ENCODE data around the gene DNMT3B.

DNMT3B gene

DNA sequence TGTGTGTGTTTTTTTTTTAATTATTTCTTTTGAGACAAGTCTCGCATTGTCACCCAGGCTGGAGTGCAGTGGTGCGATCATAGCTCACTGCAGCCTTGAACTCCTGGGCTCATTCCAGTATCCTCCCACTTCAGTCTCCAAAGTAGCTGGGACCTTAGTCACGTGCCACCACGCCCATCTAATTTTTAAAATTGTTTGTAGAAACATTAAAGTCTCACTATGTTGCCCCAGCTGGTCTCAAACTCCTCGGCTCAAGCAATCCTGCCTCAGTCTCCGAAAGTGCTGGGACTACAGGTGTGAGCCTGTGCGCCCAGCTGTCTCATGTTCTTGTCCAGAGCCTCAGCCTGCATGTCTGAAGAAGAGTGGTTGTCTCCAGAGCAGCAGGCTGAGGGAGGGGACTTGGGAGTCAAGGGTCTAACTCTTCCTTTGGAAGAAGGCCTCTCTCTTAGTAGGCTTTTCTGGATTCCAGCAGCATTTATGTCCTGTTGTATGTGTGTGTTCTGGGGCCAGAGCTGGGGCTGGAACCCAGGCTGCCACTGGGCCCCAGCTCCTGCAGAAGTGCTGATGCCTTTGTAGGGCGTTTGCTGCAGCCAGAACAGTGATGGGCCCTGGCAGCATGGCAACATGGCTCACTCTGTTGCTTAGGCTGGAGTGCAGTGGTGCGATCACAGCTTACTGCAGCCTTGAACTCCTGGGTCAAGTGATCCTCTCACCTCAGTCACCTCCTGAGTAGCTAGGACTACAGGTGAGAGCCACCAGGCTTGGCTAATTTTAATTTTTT is 5.4 kb downstream of the DNMT3B start:
- Histone ChIP-seq H3K4me1 (ENCODE audit: insufficient read depth, low read length, severe bottlenecking) (peaks cover 27% of the 10 kb centered on the region), H3K79me2 (ENCODE audit: insufficient read depth, low read length) (no peaks in the 10 kb centered on the region), H3K4me2 (ENCODE audit: low read length) (no peak overlapping the region), H3K9me2 (ENCODE audit: low read depth, low read length) (no peaks in the 10 kb centered on the region), H4K20me1 (ENCODE audit: insufficient read depth, low read length) (no peaks in the 10 kb centered on the region), H3K4me3 (ENCODE audit: low read depth, low read length, poor library complexity, severe bottlenecking) (no peak overlapping the region), H3K27ac (ENCODE audit: low read depth, low read length, poor library complexity, severe bottlenecking) (no peak overlapping the region), H3K9ac (ENCODE audit: low read length) (no peak overlapping the region), H3F3A (ENCODE audit: insufficient read depth, low read length) (no peaks in the 10 kb centered on the region), H3K27me3 (ENCODE audit: insufficient read depth, low read length) (no peaks in the 10 kb centered on the region), H3K36me3 (ENCODE audit: insufficient read depth, low read length) (no peaks in the 10 kb centered on the region), H3K9me3 (ENCODE audit: low read length) (no peaks in the 10 kb centered on the region), H2AFZ (ENCODE audit: low read length) (no peak overlapping the region)
- TF ChIP-seq EZH2 (IDR thresholded peaks at IDR 0.05; ENCODE audit: borderline replicate concordance, low read length): no peak
- TF ChIP-seq, protein P1, sequence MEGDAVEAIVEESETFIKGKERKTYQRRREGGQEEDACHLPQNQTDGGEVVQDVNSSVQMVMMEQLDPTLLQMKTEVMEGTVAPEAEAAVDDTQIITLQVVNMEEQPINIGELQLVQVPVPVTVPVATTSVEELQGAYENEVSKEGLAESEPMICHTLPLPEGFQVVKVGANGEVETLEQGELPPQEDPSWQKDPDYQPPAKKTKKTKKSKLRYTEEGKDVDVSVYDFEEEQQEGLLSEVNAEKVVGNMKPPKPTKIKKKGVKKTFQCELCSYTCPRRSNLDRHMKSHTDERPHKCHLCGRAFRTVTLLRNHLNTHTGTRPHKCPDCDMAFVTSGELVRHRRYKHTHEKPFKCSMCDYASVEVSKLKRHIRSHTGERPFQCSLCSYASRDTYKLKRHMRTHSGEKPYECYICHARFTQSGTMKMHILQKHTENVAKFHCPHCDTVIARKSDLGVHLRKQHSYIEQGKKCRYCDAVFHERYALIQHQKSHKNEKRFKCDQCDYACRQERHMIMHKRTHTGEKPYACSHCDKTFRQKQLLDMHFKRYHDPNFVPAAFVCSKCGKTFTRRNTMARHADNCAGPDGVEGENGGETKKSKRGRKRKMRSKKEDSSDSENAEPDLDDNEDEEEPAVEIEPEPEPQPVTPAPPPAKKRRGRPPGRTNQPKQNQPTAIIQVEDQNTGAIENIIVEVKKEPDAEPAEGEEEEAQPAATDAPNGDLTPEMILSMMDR (IDR thresholded peaks at IDR 0.05; ENCODE audit: low read length): no peak

DNA sequence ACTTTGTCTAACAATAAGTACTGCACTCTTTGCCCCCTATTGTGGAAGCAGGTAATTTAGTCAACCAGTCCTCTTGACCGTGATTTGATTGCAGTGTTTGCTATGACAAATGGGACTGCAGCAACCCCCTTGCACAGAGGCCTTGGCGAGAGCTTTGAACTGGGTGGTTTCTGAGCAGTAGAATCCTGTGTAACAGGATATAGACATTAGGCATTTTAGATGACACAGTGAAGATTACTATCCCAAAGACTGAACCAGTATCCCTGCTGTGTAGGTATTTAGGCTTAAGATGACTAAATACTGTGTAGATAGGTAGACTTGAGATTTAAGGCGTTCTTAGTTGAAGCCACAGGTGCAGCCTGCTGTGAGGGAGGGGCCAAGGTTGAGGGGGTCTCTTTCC is 9.9 kb downstream of the DNMT3B start:
- peaks cover 27% of the 10 kb centered on the region for H3K4me1 ChIP-seq (ENCODE audit: insufficient read depth, low read length, severe bottlenecking)
- no peaks in the 10 kb centered on the region for H3K9me2 ChIP-seq (ENCODE audit: low read depth, low read length)
- H2AFZ ChIP-seq (ENCODE audit: low read length): no peak overlapping the region
- H3K9ac ChIP-seq (ENCODE audit: low read length): no peak overlapping the region
- no peak overlapping the region for H3K4me2 ChIP-seq (ENCODE audit: low read length)
- H4K20me1 ChIP-seq (ENCODE audit: insufficient read depth, low read length): no peaks in the 10 kb centered on the region
- H3K9me3 ChIP-seq (ENCODE audit: low read length): no peaks in the 10 kb centered on the region
- no peaks in the 10 kb centered on the region for H3K79me2 ChIP-seq (ENCODE audit: insufficient read depth, low read length)
- H3K27me3 ChIP-seq (ENCODE audit: insufficient read depth, low read length): no peaks in the 10 kb centered on the region
- no peak overlapping the region for H3K4me3 ChIP-seq (ENCODE audit: low read depth, low read length, poor library complexity, severe bottlenecking)
- no peak for TF ChIP-seq EZH2 (IDR thresholded peaks at IDR 0.05; ENCODE audit: borderline replicate concordance, low read length)
- TF ChIP-seq, protein P1 (IDR thresholded peaks at IDR 0.05; ENCODE audit: low read length): no peak
- H3K27ac ChIP-seq (ENCODE audit: low read depth, low read length, poor library complexity, severe bottlenecking): no peak overlapping the region
- H3F3A ChIP-seq (ENCODE audit: insufficient read depth, low read length): no peaks in the 10 kb centered on the region
- no peaks in the 10 kb centered on the region for H3K36me3 ChIP-seq (ENCODE audit: insufficient read depth, low read length)

DNA sequence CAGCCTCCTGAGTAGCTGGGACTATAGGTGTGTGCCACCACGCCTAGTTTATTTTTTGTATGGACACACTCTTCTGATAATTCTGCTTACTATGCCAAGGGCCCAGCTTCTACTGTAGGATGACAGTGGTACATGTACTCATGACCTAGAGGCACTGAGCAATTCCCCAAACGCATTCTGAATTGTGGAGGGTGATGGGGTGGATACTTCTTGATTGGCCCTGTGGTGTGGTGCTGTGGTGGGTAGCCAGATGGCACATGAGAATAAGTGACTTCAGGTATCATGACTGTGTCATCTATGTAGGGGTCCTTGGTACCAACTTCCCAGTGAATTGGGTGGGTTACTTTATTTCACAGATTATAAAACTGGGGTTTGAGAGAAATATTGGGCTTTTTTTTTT is 11.0 kb downstream of the DNMT3B start:
- H3K4me3 ChIP-seq (ENCODE audit: low read depth, low read length, poor library complexity, severe bottlenecking): no peak overlapping the region
- no peaks in the 10 kb centered on the region for H3K36me3 ChIP-seq (ENCODE audit: insufficient read depth, low read length)
- H3K9me2 ChIP-seq (ENCODE audit: low read depth, low read length): no peaks in the 10 kb centered on the region
- no peaks in the 10 kb centered on the region for H3K9me3 ChIP-seq (ENCODE audit: low read length)
- no peaks in the 10 kb centered on the region for H3K79me2 ChIP-seq (ENCODE audit: insufficient read depth, low read length)
- H3K9ac ChIP-seq (ENCODE audit: low read length): no peak overlapping the region
- no peak overlapping the region for H3K4me2 ChIP-seq (ENCODE audit: low read length)
- H2AFZ ChIP-seq (ENCODE audit: low read length): no peak overlapping the region
- TF ChIP-seq, protein P1 (IDR thresholded peaks at IDR 0.05; ENCODE audit: low read length): no peak
- no peak for TF ChIP-seq EZH2 (IDR thresholded peaks at IDR 0.05; ENCODE audit: borderline replicate concordance, low read length)
- H3K27me3 ChIP-seq (ENCODE audit: insufficient read depth, low read length): no peaks in the 10 kb centered on the region
- no peak overlapping the region for H3K27ac ChIP-seq (ENCODE audit: low read depth, low read length, poor library complexity, severe bottlenecking)
- H3F3A ChIP-seq (ENCODE audit: insufficient read depth, low read length): no peaks in the 10 kb centered on the region
- H3K4me1 ChIP-seq (ENCODE audit: insufficient read depth, low read length, severe bottlenecking): peaks cover 30% of the 10 kb centered on the region
- no peaks in the 10 kb centered on the region for H4K20me1 ChIP-seq (ENCODE audit: insufficient read depth, low read length)

Measured in OCI-LY1 (cell line).